GM04504 (cell line): Measurements from ENCODE around the gene PALB2.
A peak's percentile ranks its signal among the peaks of the same experiment; 100 is the strongest.

Experiments used
- DNase-seq: peaks from one replicate; pipeline ENCODE4 v3.0.0-alpha.2; 2012; ENCODE audit warnings: low read depth

PALB2 gene

GRCh38 chr16:23640931-23641765, at the start of gene PALB2, which contains the start of gene DCTN5:
Gene PALB2, minus strand, starts transcription at chr16:23641310. Its CDS starts 153 bp downstream, at chr16:23641157.
Gene DCTN5, plus strand, starts transcription at chr16:23641466. Its CDS starts 77 bp downstream, at chr16:23641543.
- peak; percentile 85 for DNase-seq

GRCh38 chr16:23689442-23690187, 48.5 kb upstream of the PALB2 start:
- no peak for DNase-seq

GRCh38 chr16:23687034-23687808, 46.1 kb upstream of the PALB2 start:
- DNase-seq: no peak

DNA sequence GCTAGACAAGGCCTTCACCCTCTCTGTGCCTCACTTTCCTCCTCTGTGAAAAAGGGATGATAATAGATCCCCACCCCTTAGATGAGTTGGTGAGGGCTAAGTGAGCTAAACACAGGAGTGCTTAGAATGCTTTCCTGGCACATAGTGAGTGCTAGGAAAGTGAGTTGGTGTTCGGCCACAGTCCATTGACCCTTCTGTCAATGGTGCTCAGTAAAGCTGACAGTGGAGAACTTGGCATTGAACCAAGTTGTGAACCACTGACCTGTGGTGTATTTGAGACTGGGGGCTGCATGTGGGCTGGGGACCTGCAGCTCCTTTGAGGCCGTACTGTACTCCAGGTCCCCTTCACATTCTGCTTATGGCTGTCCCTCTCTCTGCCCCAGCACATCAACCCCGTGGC, 42.4 kb upstream of the PALB2 start:
- DNase-seq: no peak

DNA sequence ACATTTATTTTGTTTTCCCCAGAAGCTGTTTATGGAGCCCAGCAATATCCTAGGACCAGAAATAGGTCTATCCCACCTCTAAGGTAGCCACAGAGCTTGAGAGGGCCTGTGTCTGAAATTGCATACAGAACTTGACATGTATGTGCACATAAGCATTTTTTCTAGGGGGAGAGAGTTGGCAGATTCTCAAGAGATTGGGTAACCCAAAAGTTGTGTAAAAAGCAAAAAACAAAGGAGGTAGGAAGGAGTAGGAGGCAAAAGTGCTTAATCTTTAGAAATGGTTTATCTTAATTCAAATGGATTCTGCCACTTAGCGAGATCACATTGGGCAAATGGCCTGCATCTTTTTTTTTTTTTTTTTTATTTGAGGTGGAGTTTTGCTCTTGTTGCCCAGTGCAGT, 41.1 kb upstream of the PALB2 start:
- no peak for DNase-seq

GRCh38 chr16:23679986-23680336, 38.9 kb upstream of the PALB2 start:
- no peak for DNase-seq

DNA sequence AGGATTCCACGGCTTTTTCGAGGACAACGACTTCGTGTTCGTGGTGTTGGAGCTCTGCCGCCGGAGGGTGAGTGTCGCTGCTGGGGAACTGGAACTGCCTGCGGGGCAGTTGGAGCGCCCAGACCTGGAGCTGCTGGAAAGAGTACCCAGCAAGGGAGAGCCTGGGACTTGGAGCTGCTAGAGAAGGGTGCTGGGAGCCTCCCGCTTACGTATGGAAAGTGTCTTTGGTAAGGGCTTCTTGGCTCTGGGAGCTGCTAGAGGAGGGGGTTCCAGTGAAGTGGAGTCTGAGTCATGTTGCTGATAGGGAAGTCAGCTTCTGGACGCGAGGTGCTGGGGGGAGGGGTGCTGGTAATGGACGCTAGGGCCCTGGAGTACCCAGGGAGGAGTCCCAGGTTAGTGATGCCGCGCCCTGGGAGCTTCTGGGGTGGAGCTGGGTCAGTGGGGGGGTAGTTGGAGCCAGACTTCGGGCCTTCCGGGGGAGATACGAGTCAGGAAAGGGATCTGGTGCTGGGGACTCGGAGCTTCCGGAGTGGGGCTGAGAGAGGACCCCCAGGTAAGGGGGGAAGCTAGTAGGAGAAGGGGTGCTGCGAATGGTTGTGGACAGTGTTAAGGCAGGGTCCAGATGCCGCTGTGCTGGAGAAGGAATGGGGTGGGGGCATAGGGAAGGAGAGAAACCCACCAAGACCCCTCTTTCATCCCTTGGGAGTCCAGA, 38.3 kb upstream of the PALB2 start:
- DNase-seq: no peak

DNA sequence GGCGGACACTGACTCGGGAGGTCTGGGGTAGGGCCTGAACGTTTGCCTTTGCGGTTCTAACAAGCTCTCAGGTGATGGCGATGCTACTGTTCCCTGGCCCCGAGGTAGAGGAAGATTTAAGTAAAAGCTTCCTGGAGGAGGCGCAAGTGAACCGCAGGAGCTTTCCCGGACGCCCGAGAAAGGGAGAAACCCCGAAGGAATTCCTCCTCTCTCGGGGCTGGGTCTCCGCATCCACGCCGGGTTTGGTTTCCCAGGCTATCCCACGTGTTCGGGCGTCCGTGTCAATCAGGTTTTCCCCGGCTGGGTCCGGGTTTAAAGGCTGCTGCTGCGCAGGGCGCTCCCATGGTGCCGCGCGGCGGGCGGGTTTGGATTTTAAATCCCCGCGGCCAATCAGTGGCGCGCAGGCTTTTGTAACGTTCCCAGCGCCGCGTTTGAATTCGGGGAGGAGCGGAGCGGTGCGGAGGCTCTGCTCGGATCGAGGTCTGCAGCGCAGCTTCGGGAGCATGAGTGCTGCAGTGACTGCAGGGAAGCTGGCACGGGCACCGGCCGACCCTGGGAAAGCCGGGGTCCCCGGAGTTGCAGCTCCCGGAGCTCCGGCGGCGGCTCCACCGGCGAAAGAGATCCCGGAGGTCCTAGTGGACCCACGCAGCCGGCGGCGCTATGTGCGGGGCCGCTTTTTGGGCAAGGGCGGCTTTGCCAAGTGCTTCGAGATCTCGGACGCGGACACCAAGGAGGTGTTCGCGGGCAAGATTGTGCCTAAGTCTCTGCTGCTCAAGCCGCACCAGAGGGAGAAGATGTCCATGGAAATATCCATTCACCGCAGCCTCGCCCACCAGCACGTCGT, 37.5 kb upstream of the PALB2 start, which contains the start of gene PLK1:
Gene PLK1 (plus strand): TSS at position 460 of the 844 bp plus-strand sequence. CDS start 44 bp downstream, at position 504.
- peak; percentile 58 for DNase-seq

GRCh38 chr16:23676924-23677480, 35.9 kb upstream of the PALB2 start:
- no peak for DNase-seq

DNA sequence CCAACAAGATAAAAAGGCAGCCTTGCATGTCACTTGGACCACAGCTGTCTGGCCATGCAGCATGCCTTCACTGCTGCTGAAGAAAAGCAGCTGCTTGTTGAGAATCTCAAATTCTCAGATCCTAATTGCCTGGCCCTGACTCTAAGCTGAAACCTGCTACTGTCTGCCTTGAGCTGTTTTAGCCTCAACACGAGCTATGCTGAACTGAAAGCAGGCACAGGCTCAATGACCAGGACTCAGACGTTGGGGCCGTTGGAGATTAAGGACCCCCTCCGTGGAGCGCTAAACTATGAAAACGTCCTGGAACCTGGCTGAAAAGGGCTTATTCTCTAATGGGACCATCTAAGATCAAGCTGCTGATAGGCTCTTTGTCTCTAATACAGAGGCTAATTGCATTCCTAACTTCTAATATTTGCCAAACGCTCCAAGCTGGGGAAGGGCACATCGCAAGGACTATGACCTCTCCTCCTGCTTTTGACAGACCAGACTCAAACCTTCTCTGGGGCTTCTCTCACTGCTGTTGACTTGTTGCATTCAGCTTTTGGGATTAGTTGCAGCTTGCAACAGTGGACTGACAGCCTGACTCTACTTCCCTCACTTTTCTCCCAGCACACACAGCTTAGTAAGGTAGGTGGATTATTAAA, 33.0 kb upstream of the PALB2 start:
- no peak for DNase-seq

- peak; percentile 72 for DNase-seq
Observed at GRCh38 chr16:23670137-23670776, 29.1 kb upstream of the PALB2 start.

GRCh38 chr16:23668873-23669272, 27.8 kb upstream of the PALB2 start:
- no peak for DNase-seq

- DNase-seq: no peak
Observed at GRCh38 chr16:23668225-23668624, 27.1 kb upstream of the PALB2 start.

DNA sequence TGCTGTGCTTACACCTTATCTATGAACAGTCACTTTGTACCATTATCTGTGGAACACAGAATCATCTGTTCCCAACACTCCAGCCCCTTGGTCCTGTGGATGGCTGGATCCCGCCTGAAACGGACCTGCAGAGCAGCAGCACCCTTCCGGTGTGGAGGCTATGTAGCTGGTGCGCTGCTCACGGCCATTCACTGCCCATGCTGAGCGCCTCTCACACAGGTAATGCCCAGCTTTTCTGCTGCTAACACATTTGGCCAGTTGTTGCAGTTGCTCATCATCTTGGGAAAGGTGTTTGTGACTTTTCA, 26.2 kb upstream of the PALB2 start:
- DNase-seq: no peak

DNA sequence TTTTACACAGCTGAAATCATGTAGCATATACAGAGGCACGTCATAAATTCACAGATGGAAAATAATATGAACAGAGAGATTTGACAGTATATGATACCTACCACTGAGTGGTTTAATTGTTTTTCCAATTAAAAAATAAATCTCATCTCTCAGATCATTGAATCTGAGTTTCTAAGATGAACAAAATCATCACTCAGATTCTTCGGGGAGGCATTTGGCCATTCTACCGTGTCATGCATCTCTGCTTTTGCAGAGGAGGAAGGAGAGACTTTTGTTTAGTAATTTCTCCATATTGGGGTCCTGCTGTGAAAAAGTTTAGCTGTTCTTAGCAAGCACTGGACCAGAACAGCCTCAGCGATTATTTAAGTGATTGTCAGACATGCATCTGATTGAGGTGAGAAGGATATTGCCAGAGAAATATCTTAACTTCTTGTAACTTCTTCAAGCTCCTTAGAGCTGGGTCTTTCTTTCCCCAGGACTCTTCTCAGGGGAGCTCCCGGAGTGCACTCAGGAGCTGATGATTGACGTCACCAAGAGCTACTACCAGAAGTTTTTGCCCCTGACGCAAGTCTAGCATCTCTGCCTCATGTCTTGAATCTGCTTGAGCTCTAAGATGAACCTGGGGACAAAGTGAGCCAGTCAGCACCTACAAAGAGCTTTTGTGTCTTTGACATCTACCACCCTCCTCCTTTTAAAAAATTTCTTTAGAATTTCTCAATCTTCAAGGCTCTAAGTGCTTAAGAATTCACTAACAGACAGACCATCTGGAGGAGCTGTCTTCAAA, 25.7 kb upstream of the PALB2 start:
- no peak for DNase-seq

GRCh38 chr16:23663918-23664317, 22.8 kb upstream of the PALB2 start:
- no peak for DNase-seq

DNA sequence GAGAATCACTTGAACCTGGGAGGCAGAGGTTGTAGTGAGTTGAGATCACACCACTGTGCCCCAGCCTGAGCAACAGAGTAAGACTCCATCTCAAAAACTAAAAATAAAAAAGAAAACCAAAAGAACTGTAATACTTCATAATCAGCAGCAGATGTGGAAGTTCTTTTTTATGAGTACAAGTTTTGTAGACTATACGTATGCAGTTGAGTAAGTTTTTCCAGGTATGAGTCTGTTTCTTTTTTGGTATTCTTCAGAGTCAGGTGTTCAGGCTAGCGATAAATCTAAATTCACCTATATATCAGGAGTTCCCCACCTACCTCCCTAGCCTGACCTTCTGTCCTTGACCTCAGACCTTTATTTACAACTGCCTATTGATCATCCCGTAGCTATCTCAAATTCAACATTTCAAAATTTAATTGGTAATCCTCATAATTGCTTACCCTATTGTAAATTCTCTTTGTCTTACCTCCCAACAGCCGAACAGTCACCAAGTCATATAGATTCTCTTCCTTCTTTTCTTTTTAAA, 10.9 kb upstream of the PALB2 start:
- DNase-seq: no peak

DNA sequence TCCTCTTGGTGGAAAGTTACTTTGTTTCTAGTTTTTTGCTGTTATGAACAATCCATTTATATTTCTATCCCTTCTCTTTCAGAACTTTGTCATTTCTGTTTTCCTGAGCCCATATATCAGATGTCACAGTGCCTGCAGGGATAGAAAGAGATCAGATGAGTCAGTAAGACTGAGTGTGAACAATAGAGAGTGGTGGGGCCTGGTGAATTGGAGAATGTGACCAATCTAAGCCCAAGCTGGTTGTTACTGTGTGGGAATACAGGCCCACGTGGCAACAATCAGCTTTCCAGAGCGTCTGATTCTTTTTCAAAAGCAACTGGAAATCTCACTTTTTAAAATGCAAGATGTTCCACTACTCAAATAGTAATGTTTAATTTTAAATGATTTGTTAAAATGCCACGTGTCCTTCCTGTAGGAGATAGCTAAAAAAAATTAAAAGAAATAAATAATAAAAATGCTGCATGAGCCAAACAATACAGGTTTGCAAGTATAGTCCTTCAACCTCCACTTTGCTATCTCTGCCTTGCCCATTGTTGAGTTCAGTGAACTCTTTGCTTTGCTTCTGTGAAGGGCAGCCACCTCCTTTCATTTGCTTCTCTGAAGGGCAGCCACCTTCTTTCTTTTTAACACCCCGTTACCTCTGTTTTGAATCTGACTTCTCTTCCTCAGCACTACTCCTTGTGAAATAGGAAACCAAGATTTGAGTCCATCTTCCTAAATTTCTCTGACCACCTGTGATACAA, 9.7 kb upstream of the PALB2 start:
- no peak for DNase-seq
